ENCODE data around the gene ARHGEF12.

DNA sequence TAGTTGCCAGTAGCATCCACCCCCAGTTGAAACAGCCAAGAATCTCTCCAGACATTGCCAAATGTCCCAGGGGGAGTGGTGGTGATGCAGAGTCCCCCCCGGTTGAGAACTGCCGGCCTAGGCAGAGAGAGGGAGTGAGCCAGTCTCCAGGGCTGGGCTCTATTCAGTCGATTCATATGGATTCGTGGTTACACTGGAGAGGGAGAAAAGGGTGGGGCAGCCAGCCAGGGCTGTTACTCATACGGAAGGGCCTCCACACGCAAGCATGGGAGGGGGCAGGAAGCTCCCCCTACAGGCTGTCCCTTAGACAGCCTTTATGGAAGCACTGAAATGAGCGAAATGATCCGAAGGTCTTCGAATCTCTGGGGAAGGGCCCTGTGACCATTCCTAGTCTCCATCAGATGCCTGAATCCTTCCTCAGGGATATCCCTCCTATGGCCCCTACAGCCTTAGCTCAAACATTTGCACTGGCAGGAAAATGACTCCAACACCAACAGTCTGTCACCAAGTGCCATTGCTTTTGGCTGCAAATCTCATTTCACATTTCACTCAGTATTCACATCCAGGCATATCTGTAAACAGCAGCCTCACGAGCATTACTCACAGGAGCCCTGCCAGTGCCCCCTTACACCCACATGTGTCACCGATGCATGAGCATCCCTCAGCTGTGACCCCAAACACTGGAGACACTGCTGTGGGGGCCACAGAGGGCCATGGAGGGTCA lies 29.5 kb upstream of the ARHGEF12 start:
- TF ChIP-seq GATA3 (IDR thresholded peaks at IDR 0.05; ENCODE audit: low read depth, low read length) (no peak), GATA2 (IDR thresholded peaks at IDR 0.05; ENCODE audit: low read depth, low read length) (no peak)

Data from SH-SY5Y (cell line).